ENCODE results near the gene AK1.

Gene AK1

GRCh38 chr9:127877566-127877998 is at the start of gene AK1:
Gene AK1 (minus strand): TSS chr9:127877675. CDS start chr9:127874617, 3,058 bp downstream.
- FAIRE-seq (no peak), DNase-seq (ENCODE audit: insufficient read length, low spot score) (no peak)

GRCh38 chr9:127926906-127927200 is 49.4 kb upstream of the AK1 start:
- no peak for FAIRE-seq
- DNase-seq (ENCODE audit: insufficient read length, low spot score): no peak

GRCh38 chr9:127925959-127926905 is 48.8 kb upstream of the AK1 start:
- DNase-seq (ENCODE audit: insufficient read length, low spot score): no peak
- FAIRE-seq: no peak

GRCh38 chr9:127924736-127925444 is 47.4 kb upstream of the AK1 start:
- no peak for DNase-seq (ENCODE audit: insufficient read length, low spot score)
- no peak for FAIRE-seq

- DNase-seq (ENCODE audit: insufficient read length, low spot score) (no peak), FAIRE-seq (no peak)
Measured at GRCh38 chr9:127923771-127924170, 46.3 kb upstream of the AK1 start.

GRCh38 chr9:127923046-127923445 is 45.6 kb upstream of the AK1 start:
- DNase-seq (ENCODE audit: insufficient read length, low spot score): no peak
- FAIRE-seq: no peak

- DNase-seq (ENCODE audit: insufficient read length, low spot score) (peak; percentile 85), FAIRE-seq (peak; percentile 57)
Measured at GRCh38 chr9:127921557-127922120, 44.2 kb upstream of the AK1 start.

GRCh38 chr9:127920794-127921193 is 43.3 kb upstream of the AK1 start:
- no peak for DNase-seq (ENCODE audit: insufficient read length, low spot score)
- no peak for FAIRE-seq

- FAIRE-seq (no peak), DNase-seq (ENCODE audit: insufficient read length, low spot score) (no peak)
Measured at GRCh38 chr9:127919253-127919815, 41.9 kb upstream of the AK1 start.

GRCh38 chr9:127918183-127919107 is 41.0 kb upstream of the AK1 start:
- no peak for FAIRE-seq
- DNase-seq (ENCODE audit: insufficient read length, low spot score): no peak

GRCh38 chr9:127917603-127918002 is 40.1 kb upstream of the AK1 start:
- DNase-seq (ENCODE audit: insufficient read length, low spot score) (no peak), FAIRE-seq (peak; percentile 83)

GRCh38 chr9:127916720-127917581 is 39.5 kb upstream of the AK1 start, which contains the start of gene ST6GALNAC4:
Gene ST6GALNAC4 (minus strand): TSS chr9:127917041. CDS start chr9:127916419, 622 bp downstream.
- DNase-seq (ENCODE audit: insufficient read length, low spot score) (peak; percentile 80), FAIRE-seq (peak; percentile 70)

- FAIRE-seq (peak; percentile 86), DNase-seq (ENCODE audit: insufficient read length, low spot score) (no peak)
Measured at GRCh38 chr9:127915801-127916719, 38.6 kb upstream of the AK1 start.

- DNase-seq (ENCODE audit: insufficient read length, low spot score) (no peak), FAIRE-seq (no peak)
Measured at GRCh38 chr9:127915325-127915752, 37.9 kb upstream of the AK1 start.

GRCh38 chr9:127913682-127914081 is 36.2 kb upstream of the AK1 start:
- DNase-seq (ENCODE audit: insufficient read length, low spot score): no peak
- FAIRE-seq: no peak

GRCh38 chr9:127912882-127913281 is 35.4 kb upstream of the AK1 start:
- FAIRE-seq (no peak), DNase-seq (ENCODE audit: insufficient read length, low spot score) (no peak)

- FAIRE-seq: no peak
Measured at GRCh38 chr9:127912296-127912695, 34.8 kb upstream of the AK1 start.

GRCh38 chr9:127910613-127911205 is 33.2 kb upstream of the AK1 start:
- FAIRE-seq: peak; percentile 83
- DNase-seq (ENCODE audit: insufficient read length, low spot score): no peak

More at GRCh38 chr9:127912296-127912695, 34.8 kb upstream of the AK1 start:
- DNase-seq (ENCODE audit: insufficient read length, low spot score): no peak
